ENCODE results near the gene FAM72B.
"Not testable (repeated sequence)": the region's sequence is repeated elsewhere in the genome, so short reads cannot be mapped to it uniquely, and the experiment has no call there.

DNA sequence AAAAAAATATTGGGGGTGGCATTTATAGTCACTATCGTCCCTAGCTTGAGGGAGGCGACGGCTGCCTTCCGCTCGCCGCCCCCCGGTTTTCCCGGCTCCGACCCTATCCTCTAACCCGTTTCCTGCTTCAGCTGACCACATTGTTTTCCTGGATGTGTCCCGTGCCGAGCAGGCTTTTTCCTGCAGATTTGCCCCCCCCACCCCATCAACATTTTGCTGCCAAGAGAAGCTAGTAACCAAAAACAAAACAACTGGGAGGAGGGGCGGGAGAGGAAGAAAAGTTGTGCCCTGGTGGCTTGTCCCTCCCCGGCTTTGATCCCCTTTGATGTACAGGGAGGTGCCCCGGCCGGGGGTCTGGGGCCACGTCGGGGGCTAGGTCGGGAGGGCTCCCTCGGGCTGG, 2.1 kb upstream of the FAM72B start:
- TF ChIP-seq, protein P1, sequence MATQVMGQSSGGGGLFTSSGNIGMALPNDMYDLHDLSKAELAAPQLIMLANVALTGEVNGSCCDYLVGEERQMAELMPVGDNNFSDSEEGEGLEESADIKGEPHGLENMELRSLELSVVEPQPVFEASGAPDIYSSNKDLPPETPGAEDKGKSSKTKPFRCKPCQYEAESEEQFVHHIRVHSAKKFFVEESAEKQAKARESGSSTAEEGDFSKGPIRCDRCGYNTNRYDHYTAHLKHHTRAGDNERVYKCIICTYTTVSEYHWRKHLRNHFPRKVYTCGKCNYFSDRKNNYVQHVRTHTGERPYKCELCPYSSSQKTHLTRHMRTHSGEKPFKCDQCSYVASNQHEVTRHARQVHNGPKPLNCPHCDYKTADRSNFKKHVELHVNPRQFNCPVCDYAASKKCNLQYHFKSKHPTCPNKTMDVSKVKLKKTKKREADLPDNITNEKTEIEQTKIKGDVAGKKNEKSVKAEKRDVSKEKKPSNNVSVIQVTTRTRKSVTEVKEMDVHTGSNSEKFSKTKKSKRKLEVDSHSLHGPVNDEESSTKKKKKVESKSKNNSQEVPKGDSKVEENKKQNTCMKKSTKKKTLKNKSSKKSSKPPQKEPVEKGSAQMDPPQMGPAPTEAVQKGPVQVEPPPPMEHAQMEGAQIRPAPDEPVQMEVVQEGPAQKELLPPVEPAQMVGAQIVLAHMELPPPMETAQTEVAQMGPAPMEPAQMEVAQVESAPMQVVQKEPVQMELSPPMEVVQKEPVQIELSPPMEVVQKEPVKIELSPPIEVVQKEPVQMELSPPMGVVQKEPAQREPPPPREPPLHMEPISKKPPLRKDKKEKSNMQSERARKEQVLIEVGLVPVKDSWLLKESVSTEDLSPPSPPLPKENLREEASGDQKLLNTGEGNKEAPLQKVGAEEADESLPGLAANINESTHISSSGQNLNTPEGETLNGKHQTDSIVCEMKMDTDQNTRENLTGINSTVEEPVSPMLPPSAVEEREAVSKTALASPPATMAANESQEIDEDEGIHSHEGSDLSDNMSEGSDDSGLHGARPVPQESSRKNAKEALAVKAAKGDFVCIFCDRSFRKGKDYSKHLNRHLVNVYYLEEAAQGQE (IDR thresholded peaks at IDR 0.05; ENCODE audit: low read depth, low read length): not testable (repeated sequence)
- TF ChIP-seq, protein P2, sequence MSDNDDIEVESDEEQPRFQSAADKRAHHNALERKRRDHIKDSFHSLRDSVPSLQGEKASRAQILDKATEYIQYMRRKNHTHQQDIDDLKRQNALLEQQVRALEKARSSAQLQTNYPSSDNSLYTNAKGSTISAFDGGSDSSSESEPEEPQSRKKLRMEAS (IDR thresholded peaks at IDR 0.05; ENCODE audit: low read depth): not testable (repeated sequence)
- not testable (repeated sequence) for TF ChIP-seq EP300 (IDR thresholded peaks at IDR 0.05; ENCODE audit: borderline replicate concordance in 1 of 2, low read depth in 1 of 2, low read length in 1 of 2); RXRA (IDR thresholded peaks at IDR 0.05; ENCODE audit: borderline replicate concordance, low read depth); RFX5 (IDR thresholded peaks at IDR 0.05; ENCODE audit: low read length); YY1 (IDR thresholded peaks at IDR 0.05; ENCODE audit: low read depth); RAD21 (IDR thresholded peaks at IDR 0.05; ENCODE audit: low read length)
- TF ChIP-seq, protein P3, sequence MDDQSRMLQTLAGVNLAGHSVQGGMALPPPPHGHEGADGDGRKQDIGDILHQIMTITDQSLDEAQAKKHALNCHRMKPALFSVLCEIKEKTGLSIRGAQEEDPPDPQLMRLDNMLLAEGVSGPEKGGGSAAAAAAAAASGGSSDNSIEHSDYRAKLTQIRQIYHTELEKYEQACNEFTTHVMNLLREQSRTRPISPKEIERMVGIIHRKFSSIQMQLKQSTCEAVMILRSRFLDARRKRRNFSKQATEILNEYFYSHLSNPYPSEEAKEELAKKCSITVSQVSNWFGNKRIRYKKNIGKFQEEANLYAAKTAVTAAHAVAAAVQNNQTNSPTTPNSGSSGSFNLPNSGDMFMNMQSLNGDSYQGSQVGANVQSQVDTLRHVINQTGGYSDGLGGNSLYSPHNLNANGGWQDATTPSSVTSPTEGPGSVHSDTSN (IDR thresholded peaks at IDR 0.05): not testable (repeated sequence)
- TF ChIP-seq, protein P4, sequence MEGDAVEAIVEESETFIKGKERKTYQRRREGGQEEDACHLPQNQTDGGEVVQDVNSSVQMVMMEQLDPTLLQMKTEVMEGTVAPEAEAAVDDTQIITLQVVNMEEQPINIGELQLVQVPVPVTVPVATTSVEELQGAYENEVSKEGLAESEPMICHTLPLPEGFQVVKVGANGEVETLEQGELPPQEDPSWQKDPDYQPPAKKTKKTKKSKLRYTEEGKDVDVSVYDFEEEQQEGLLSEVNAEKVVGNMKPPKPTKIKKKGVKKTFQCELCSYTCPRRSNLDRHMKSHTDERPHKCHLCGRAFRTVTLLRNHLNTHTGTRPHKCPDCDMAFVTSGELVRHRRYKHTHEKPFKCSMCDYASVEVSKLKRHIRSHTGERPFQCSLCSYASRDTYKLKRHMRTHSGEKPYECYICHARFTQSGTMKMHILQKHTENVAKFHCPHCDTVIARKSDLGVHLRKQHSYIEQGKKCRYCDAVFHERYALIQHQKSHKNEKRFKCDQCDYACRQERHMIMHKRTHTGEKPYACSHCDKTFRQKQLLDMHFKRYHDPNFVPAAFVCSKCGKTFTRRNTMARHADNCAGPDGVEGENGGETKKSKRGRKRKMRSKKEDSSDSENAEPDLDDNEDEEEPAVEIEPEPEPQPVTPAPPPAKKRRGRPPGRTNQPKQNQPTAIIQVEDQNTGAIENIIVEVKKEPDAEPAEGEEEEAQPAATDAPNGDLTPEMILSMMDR (IDR thresholded peaks at IDR 0.05): not testable (repeated sequence)

All from SK-N-SH (cell line).